HG02840 (cell line): ENCODE measurements around the gene ANKMY1.

Source experiments
- ATAC-seq: cut with Tn5 transposase; IDR thresholded peaks from one replicate; pipeline ENCODE4 v1.9.1; 2021; ENCODE audit warnings: mild to moderate bottlenecking, moderate library complexity, moderate number of reproducible peaks; ENCODE audit not compliant: unreplicated experiment, low FRiP score

ANKMY1 gene

DNA sequence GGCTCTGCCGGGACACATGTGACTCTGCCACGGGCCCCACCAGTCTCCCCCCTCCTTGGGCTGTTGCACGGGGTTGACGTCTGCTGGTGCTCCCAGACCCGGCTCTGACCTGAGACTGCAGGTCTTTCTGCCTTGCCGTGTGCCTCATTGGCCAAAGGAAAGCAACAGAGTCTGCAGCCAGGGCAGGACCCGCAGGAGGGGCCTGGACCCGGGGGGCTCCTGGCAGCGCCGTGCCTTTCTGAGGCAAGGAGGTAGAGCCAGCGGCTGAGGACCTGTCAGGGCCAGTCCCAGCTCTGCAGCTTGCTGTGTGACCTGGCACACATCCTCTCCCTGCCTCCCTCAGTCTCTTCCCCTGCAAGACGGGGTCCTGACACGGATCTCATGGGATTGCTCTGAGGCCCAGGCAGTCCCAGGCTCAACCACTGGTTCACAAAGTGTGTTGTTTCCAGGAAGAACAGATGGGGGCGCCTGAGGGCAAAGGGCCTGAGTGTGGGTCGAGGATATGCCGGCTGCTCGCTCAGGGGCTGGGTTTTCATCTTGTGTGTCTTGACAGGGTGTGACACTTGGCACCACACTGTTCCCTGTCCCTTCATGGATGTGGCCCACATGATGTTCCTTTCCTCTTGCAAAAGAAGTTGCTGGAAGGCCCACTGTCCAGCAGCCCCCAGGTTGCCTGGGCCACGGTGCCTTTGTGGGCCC is 37.7 kb upstream of the ANKMY1 start:
- no peak for ATAC-seq

DNA sequence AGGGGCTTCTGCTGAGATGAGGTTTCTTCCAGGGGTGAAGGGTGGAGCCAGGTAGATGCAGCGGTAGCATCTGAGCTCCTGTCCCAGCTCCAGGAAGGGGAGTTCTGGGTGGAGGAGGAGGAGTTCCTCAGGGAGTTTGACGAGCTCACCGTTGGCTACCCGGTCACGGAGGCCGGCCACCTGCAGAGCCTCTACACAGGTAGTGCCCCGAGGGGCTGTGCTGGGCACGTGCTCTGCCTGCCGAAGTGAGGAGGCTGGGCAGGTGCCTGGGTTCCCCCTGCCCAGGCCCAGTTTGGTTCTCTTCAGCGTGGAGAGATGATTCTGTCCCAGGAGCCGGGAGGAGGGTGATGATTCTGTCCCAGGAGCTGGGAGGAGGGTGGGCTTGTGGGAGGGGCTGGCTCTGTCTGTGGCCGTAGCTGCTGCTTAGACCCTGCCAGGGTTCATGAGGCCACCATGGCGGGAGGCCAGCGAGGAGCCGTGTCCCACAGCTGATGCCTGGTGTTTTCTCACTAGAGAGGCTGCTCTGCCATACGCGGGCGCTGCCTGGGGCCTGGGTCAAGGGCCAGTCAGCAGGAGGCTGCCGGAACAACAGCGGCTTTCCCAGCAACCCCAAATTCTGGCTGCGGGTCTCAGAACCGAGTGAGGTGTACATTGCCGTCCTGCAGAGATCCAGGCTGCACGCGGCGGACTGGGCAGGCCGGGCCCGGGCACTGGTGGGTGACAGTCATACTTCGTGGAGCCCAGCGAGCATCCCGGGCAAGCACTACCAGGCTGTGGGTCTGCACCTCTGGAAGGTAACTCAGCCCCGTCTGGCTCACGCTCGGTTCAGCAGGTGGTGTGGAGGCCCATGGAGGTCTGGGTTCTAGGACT is 37.0 kb upstream of the ANKMY1 start:
- no peak for ATAC-seq

DNA sequence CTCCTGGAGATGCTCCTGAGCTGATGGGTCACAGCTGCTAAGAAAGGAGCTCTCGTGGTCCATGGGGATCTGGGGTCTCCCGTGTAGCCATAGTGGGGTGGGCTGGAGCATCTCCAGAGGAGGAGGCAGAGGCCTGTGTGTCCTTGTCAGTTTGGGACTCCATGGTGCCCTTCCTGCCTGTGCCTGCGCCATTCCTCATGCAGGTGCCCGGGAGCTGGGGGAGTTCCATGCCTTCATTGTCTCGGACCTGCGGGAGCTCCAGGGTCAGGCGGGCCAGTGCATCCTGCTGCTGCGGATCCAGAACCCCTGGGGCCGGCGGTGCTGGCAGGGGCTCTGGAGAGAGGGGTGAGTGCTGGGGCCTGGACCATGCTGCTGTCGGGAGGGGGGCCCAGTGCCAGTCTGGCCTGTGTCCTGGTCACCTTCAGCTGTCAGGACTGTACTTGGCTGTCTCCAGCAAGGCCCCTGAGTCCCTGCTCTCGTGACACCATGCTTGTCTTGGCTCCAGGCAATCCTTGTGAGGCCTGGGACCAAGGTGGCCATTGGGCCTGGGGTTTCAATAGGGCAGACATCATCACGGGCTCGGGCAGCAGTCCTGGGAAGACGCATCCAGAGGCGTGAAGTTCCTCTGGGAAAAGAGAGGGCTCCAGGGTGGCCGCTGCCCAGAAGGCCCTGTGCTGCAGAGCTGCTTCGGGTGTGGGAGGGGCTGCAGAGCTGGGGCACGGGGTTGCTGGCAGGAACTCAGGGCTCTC is 36.1 kb upstream of the ANKMY1 start:
- no peak for ATAC-seq

DNA sequence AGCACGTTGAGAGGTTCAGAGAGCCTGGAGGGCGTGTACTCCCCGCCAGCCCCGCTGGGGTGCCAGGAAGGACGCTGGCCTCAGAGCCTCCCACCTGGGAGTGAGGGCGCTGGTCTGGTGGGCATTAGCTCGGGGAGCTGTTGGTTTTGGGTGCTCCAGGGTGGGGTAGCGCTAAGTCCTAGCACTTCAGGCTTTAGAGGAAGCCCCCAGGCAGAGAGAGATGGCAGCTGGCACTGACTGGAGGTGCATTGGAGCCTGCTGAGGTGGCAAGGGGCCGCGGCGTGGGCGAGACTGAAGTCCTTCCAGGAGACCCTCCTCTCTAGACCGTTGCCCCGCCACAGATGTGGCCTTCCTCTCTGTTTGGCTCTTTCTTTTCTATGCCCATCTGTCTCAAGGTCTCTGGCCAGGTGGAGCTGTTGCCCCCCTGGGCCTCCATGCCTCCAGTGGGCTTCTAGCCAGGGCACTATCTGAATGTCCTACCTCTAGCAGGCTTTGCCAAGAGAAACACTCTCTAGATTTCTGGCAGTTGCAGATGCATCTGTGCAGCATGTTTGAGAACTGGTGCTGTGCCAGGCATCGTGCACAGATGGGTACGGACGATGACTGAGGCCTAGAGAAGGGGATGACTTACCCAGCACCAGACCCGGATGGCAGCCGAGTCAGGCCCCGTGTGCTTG is 35.4 kb upstream of the ANKMY1 start:
- ATAC-seq = no peak

DNA sequence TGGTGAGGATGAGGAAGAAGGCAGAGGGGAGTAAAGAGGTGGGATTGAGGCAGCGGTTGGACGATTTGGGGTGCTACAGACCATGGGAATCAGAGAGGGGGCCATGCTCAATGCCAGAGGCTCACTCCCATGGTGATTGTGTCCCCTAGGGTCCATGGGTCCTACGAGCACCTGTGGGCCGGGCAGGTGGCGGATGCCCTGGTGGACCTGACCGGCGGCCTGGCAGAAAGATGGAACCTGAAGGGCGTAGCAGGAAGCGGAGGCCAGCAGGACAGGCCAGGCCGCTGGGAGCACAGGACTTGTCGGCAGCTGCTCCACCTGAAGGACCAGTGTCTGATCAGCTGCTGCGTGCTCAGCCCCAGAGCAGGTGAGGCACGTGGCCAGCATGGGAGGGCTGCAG is 34.0 kb upstream of the ANKMY1 start:
- no peak for ATAC-seq

DNA sequence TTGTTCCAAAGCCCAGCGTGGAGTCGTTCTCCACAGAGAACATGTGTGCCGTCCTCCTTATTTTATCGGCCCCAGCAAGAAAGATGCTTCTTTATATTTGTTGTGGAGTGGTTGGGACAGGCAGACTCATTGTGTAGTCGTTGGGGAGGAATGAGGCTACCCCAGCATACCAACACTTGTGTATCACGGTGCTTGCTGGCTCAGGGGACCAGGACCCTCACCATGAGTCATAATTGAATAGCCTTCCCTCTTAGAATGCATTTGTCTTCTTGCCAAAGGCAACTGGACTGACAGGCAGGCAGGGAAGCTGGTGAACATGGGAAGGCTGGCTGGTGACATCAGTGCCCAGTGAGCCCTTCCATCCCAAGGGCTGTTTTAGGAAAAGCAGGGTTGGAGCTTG is 33.4 kb upstream of the ANKMY1 start:
- ATAC-seq = no peak

DNA sequence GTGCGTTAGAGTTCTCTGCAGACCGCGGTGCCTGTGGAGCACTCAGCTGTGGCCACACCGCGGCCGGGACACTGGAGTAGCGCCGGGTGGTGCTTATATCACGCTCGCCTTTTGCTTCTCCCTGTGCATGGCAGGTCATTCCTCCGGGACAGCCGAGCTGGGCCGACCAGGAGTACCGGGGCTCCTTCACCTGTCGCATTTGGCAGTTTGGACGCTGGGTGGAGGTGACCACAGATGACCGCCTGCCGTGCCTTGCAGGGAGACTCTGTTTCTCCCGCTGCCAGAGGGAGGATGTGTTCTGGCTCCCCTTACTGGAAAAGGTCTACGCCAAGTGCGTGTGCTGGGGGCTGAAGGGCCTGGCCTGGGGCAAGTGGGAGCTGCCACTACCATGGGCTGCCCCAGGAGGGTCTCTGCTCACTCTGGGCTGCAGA is 32.9 kb upstream of the ANKMY1 start:
- no peak for ATAC-seq

DNA sequence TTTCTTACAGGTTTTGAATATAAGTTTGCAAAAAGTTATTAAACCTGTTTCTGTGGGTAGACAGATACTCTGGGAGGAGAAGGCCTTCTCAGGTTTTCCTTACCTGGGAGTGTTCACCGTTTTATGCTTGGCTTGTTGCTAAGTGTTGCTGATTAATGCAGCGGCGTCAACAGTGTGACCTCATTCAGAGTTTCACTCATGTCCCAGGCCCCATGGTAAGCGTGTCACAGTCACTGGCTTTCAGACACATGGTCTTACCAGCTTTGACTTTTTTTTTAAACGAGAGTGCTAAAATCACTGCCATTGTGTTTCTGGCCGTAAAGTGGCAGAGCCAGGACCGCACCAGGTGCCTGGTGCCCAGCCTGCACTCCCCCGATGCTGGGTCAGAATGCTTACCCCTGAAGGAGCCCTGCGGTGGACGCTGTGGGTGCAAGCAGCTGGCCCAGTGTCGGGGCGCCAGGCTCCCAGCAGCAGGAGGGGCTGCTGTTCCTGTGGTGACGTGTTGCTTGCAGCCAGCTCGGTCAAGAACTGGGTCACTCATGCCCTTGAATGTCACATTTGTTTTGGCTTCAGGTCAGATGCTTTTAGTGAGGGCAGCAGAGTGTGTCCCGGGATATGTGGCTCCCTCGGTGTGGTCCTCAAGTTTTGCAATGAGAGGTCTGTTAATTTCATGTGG is 32.2 kb upstream of the ANKMY1 start:
- no peak for ATAC-seq

DNA sequence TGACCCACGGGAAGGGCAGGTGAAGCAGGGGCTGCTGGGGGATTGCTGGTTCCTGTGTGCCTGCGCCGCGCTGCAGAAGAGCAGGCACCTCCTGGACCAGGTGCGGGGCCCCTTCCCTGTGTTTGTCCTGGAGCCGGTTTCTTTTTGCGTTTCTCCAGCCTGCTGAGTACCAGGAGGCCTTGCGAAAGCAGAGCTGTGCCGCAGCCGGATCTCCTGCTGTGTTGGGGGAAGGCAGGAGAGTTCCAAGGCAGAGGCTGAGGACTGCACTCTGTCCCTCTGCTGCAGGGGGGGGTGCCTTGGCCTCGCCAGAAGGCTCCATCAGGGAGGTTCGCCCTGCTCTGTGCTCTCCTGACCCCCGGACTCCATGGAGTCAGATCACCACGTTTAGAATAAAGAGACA is 31.6 kb upstream of the ANKMY1 start:
- no peak for ATAC-seq

DNA sequence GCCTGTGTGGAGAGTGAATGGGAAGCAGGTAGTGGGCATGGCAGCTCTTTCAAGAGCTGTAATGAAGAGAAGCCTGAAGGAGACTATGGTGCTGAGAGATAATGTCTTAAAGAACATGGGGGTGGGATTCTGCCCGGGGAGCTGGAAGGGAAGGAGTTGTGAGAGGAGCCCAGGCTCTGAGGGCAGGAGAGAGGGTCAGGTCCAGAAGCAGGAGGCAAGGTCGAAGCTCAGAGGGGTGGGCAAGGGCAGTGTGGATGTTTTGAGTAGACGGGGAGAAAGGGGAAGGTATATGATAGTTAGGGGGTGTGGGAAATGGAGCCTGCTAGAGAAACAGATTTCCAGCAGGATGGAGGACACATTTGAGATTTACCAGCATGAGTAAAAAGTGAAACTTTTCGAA is 30.9 kb upstream of the ANKMY1 start:
- no peak for ATAC-seq

DNA sequence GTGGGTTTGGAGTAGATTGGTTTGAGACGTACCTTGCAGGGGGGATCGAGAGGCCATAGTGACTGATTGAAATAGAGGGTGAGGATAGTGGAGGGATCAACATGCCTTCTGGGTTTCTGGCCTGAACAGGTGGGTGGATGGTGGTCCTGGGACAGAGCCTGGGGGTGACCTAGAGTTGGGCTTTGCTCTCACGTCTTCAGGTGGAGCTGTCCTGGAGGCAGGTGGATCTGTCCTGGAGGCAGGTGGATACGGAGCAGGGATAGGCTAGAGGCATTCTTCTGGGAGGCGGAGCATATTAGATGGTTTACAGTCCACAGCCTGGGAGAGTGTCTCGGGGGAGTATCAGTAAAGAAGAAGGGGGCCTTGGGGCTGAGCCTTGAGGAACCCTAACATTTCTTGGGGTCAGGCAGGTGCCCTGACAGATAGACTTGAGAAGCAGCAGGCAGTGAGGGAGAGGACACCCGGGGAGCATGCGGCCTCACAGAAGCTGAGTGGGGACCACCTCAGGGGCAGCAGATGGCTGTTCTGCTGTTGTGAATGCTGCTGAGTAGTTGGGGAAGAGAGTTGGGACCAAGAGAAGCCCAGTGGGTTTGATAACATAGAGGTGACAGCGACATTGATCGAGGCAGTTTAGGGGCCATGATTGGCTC is 30.3 kb upstream of the ANKMY1 start:
- ATAC-seq = no peak

DNA sequence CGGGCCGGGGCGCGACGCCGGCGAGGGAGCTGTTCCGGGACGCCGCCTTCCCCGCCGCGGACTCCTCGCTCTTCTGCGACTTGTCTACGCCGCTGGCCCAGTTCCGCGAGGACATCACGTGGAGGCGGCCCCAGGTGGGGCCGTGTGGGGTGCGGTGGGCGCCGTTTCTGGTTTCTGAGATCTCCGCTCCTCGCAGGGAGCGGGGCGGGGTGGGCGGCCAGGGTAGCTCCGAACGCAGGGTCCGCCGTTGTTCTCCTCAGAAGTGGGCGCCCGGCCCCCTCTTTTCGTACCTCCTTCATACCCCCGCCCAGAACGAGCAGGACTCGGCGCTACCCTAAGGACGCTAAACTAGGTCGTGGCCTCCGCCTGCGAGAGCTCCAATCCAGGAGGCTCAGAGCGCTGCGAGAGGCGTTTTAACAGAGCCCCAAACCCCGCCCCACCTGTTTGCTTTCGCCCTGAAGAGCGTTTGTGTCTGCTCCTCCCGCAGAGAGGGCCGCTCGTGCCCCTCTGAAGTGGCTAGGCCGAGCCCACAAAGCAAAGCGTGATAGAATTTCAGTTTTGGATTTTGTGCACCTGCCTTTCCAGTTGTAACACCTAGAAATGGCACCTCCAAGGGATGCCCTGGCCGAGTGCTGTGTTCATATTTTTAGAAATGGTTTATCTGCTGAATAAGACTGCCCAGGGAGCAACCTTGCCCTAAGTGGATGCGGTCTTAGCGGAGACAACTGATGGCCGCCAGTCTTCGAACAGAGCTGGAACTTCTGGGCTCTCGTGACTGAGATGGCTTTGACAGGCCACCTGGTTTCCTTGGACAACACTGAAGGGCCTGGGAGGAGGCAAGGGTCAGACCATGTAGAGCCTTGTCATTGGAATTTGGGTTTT is 29.4 kb upstream of the ANKMY1 start:
- peak; percentile 2 for ATAC-seq

DNA sequence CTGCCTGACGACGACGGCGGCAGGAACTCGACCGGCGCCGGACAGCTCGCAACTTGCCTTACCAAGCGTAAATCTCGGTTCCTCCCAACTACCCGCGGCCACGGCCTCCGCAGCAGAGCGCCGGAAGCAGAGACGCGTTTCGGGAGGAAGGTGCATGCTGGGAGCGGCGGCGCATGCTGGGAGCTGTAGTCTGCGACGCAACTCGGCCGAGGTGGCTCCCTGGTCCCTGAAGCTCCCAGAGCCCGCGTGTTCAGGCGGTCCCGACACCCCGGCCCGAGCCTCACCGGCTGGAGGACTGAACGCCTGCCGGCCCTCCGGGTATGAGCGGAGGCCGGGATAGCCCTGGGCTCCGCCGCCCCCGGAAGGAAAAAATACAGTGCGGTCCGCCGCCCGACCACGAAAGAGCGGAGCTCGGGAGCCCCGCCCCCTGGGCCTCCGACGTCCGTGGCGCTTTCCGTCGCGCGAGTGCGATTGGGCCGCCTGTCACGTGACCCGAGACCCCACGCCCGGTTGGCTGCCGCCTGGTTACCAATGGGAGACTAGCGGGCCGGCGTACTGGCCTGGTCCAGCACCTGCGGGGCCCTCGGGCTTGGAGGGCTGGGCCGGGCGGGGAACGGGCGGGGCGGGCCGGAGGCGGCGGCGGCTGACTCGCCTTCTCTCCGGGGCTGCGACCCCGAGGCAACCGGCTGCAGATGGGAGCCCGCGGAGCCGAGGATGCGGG is 28.6 kb upstream of the ANKMY1 start, which contains the start of gene CAPN10:
CAPN10 (plus strand) TSS at position 537 of the 721 bp plus-strand sequence; CDS start at position 715, 178 bp downstream.
- peak; percentile 68 for ATAC-seq

DNA sequence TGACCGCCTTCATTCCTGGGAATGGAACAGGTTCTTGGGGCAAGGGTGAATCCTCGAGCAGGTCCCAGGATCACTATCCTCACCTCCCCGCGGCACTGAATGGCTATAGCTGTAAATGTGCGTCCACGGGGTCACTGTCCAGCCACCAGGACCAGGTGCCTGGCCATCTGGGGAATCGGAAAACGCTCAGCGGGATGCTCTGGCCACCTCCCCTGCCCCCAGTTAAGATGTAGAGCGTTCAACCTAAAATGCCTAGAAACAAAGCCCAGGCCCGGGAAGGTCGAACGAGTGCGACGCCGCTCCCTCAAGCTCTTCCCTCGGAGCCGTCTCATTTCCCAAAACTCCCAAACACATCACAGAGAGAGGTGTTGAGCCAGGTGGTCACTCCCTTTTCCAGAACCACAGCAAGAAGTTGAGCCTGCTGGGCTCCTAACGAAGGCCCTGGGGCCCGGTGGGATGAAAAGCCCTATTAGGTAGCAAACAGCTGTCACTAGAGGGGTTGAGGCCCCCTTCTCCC is 28.0 kb upstream of the ANKMY1 start:
- ATAC-seq = no peak

DNA sequence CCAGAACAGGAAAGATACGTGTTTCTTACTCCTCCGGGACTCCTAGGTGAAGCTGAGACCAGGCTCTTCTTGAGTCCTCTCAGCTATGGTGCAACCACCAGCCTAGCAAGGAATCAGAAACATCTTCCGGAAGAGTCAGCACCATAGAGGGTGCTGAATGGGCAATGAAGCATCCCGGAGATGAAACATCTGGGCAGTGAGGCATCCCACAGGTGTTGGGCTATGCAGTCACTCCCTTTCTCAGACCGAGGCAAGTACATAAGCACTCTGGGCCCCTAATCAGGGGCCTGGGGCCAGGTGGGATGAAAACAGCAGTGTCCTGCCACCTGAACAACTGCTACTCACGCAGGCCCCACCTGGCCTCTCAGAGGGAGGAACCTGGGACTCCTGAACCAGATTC is 27.3 kb upstream of the ANKMY1 start:
- ATAC-seq = peak; percentile 18

DNA sequence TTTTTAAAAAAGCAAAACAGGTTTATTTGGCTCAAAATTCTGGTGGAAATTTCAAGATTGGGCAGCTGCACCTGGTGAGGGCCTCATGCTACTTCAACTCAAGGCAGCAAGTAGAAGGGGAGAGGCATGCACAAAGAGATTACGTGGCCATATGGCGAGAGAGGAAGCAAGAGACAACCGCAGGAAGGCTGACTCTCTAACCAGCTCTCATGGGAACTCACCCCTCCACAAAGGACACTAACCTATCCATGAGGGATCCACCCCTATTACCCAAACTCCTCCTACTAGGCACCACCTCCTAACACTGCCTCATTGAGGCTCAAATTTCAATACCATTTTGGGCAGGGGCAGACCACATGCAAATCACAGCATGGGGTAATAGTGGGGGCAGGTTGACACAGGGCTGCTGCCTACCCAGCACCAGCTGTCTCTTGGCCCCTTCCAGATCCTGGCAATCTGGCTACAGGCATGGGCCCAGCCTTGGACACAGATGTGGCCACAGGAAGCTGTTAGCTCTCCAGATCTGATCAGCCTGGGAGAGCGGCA is 26.8 kb upstream of the ANKMY1 start:
- ATAC-seq = peak; percentile 42

DNA sequence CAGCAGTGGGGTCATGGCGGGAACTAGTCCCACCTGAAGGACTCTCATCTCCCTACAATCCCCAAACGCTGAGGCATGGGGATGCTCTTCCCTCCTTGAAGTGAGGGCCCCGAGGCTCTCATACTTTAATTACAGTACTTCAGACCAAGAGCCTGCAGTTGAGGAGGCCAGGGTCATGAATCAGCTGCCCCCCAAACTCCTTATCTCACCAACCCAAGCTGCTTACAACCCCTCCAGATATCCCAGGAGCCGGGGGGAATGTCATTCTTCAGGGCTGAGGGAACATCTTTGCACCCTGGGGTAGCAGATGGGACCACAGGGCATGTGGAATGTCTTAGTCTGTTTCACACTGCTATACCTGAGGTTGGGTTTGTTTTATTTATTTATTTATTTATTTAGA is 26.0 kb upstream of the ANKMY1 start:
- ATAC-seq = no peak
